Activated CD8-positive, alpha-beta memory T cell treated with anti-CD3 and anti-CD28 coated beads for 1 hour (primary cell): Measurements from ENCODE around the gene DNAH11.

Experiments used
- DNase-seq, 2 donors: peaks; one replicate each; pipeline ENCODE4 v3.0.0-alpha.2; 2020; ENCODE audit warnings: low read depth in 1 of 2; ENCODE audit errors: extremely low read depth in 1 of 2

Gene DNAH11

GRCh38 chr7:21948887-21949540 is 406.2 kb downstream of the DNAH11 start:
- no peak for DNase-seq
